Measurements from ENCODE around the gene KIAA0319L.

- TF ChIP-seq, protein P1, sequence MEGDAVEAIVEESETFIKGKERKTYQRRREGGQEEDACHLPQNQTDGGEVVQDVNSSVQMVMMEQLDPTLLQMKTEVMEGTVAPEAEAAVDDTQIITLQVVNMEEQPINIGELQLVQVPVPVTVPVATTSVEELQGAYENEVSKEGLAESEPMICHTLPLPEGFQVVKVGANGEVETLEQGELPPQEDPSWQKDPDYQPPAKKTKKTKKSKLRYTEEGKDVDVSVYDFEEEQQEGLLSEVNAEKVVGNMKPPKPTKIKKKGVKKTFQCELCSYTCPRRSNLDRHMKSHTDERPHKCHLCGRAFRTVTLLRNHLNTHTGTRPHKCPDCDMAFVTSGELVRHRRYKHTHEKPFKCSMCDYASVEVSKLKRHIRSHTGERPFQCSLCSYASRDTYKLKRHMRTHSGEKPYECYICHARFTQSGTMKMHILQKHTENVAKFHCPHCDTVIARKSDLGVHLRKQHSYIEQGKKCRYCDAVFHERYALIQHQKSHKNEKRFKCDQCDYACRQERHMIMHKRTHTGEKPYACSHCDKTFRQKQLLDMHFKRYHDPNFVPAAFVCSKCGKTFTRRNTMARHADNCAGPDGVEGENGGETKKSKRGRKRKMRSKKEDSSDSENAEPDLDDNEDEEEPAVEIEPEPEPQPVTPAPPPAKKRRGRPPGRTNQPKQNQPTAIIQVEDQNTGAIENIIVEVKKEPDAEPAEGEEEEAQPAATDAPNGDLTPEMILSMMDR (IDR thresholded peaks at IDR 0.05), result no peak
- TF ChIP-seq JAZF1 (CRISPR knock-in tag; IDR thresholded peaks at IDR 0.05), result no peak
- TF ChIP-seq ZNF121 (CRISPR knock-in tag; IDR thresholded peaks at IDR 0.05), result no peak
- TF ChIP-seq, protein P2, sequence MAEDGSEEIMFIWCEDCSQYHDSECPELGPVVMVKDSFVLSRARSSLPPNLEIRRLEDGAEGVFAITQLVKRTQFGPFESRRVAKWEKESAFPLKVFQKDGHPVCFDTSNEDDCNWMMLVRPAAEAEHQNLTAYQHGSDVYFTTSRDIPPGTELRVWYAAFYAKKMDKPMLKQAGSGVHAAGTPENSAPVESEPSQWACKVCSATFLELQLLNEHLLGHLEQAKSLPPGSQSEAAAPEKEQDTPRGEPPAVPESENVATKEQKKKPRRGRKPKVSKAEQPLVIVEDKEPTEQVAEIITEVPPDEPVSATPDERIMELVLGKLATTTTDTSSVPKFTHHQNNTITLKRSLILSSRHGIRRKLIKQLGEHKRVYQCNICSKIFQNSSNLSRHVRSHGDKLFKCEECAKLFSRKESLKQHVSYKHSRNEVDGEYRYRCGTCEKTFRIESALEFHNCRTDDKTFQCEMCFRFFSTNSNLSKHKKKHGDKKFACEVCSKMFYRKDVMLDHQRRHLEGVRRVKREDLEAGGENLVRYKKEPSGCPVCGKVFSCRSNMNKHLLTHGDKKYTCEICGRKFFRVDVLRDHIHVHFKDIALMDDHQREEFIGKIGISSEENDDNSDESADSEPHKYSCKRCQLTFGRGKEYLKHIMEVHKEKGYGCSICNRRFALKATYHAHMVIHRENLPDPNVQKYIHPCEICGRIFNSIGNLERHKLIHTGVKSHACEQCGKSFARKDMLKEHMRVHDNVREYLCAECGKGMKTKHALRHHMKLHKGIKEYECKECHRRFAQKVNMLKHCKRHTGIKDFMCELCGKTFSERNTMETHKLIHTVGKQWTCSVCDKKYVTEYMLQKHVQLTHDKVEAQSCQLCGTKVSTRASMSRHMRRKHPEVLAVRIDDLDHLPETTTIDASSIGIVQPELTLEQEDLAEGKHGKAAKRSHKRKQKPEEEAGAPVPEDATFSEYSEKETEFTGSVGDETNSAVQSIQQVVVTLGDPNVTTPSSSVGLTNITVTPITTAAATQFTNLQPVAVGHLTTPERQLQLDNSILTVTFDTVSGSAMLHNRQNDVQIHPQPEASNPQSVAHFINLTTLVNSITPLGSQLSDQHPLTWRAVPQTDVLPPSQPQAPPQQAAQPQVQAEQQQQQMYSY (CRISPR knock-in tag; IDR thresholded peaks at IDR 0.05), result no peak
- TF ChIP-seq ZNF671 (CRISPR knock-in tag; IDR thresholded peaks at IDR 0.05), result no peak
- TF ChIP-seq, protein P3, sequence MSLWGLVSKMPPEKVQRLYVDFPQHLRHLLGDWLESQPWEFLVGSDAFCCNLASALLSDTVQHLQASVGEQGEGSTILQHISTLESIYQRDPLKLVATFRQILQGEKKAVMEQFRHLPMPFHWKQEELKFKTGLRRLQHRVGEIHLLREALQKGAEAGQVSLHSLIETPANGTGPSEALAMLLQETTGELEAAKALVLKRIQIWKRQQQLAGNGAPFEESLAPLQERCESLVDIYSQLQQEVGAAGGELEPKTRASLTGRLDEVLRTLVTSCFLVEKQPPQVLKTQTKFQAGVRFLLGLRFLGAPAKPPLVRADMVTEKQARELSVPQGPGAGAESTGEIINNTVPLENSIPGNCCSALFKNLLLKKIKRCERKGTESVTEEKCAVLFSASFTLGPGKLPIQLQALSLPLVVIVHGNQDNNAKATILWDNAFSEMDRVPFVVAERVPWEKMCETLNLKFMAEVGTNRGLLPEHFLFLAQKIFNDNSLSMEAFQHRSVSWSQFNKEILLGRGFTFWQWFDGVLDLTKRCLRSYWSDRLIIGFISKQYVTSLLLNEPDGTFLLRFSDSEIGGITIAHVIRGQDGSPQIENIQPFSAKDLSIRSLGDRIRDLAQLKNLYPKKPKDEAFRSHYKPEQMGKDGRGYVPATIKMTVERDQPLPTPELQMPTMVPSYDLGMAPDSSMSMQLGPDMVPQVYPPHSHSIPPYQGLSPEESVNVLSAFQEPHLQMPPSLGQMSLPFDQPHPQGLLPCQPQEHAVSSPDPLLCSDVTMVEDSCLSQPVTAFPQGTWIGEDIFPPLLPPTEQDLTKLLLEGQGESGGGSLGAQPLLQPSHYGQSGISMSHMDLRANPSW (CRISPR knock-in tag; conservative IDR thresholded peaks at IDR 0.05; ENCODE audit: low read depth), result no peak
Measured at GRCh38 chr1:35531368-35531767, 25.8 kb downstream of the KIAA0319L start.
